ENCODE results near the gene PTPRK. TPM values are rescaled to one million over a fixed set of nuclear protein-coding genes. Genes with fewer than 3 reads are reported as not detected.

Gene PTPRK
- polyA plus RNA-seq, 1 experiment: 37.8 TPM

DNA sequence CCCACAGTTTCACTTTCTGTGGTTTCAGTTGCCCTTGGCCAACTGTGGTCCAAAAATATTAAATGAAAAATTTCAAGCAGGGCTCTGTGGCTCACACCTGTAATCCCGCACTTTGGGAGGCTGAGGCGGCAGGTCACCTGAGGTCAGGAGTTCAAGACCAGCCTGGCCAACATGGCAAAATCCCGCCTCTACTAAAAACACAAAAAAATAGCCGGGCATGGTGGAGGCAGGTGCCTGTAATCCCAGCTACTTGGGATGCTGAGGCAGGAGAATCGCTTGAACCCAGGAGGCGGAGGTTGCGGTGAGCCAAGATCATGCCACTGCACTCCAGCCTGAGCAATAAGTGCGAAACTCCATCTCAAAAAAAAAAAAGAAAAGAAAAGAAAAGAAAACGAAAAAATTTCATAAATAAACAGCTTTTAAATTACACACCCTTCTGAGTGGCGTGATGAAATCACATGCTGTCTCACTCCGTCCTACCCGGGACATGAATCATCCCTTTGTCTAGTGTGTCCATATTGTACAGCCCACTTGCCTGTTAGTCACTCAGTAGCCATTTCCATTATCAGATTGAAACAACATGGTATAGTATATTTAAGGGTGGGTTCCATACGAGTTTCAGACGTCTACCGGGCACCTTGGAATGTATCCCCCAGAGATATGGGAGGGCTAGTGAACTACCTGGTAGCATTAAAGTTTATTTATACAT, 11.7 kb downstream of the PTPRK start:
- POLR2A ChIA-PET: interaction anchor here (1.2 kb wide), 1 partner anchor 11 kb away, joined by 5 read pairs; the partner anchor contains the start of gene PTPRK
- no peak for DNase-seq (ENCODE audit: low read depth, low spot score)
- Histone ChIP-seq H3K4me3 (ENCODE audit: low read depth, low read length) (no peak overlapping the region), H3K9me3 (ENCODE audit: control insufficient read depth, insufficient read depth, low read length) (no peaks in the 10 kb centered on the region), H3K27me3 (ENCODE audit: control insufficient read depth, insufficient read depth, low read length) (no peaks in the 10 kb centered on the region), H3K27ac (ENCODE audit: low read depth, low read length) (peak overlapping the region; percentile 58)
- CTCF ChIA-PET: no interaction called here
- TF ChIP-seq, protein P1, sequence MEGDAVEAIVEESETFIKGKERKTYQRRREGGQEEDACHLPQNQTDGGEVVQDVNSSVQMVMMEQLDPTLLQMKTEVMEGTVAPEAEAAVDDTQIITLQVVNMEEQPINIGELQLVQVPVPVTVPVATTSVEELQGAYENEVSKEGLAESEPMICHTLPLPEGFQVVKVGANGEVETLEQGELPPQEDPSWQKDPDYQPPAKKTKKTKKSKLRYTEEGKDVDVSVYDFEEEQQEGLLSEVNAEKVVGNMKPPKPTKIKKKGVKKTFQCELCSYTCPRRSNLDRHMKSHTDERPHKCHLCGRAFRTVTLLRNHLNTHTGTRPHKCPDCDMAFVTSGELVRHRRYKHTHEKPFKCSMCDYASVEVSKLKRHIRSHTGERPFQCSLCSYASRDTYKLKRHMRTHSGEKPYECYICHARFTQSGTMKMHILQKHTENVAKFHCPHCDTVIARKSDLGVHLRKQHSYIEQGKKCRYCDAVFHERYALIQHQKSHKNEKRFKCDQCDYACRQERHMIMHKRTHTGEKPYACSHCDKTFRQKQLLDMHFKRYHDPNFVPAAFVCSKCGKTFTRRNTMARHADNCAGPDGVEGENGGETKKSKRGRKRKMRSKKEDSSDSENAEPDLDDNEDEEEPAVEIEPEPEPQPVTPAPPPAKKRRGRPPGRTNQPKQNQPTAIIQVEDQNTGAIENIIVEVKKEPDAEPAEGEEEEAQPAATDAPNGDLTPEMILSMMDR (IDR thresholded peaks at IDR 0.05; ENCODE audit: low read depth, low read length): no peak

DNA sequence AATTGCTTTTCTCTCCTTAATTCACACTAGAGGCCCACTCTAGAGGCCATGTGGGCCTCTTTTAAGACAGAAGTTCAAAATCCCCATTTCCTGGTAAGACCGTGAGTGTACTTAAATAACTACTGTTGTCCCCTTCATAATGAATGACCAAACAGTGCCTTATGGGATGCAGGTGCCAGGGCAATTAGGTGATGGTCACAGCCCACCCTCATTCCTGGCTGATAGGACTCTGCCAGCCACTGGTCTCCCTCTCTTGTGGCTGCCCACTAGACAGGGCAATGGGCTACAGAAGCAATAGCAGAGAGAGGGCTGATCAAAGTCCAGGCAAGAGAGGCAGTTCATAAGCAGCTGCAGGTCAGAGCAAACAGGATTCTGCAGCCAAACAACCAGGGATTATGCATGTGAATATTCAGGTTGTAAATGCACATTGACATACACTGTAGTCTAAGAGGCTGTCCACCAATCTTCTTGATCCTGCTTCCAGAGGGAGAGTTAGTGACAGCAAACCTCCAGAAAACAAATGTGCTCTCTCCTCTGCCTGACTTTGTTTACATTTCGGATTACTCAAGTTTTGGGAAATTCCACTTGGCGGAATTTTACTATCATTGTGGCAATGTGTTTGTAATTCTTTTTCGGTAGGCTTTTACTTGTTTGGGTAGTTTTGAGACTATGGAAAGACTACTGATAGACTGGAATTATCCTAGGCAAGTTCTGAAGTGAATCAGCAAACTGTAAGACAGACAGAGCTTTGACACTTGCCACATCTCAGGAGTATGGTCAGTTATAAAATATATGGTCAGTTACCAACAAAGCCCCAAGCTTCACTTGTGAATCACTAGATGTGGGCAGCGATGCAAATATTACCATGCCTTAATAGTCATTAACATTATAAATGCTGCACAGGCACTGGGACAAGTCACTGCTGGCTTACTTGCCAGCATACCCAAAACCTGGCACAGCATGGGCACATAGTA, 12.8 kb downstream of the PTPRK start:
- no peak for DNase-seq (ENCODE audit: low read depth, low spot score)
- ChIA-PET POLR2A (interaction anchor here (1.2 kb wide), 1 partner anchor 12 kb away, joined by 5 read pairs; the partner anchor contains the start of gene PTPRK), CTCF (no interaction called here)
- no peak overlapping the region for H3K27ac ChIP-seq (ENCODE audit: low read depth, low read length)
- no peak overlapping the region for H3K4me3 ChIP-seq (ENCODE audit: low read depth, low read length)
- TF ChIP-seq, protein P1 (IDR thresholded peaks at IDR 0.05; ENCODE audit: low read depth, low read length): no peak
- no peaks in the 10 kb centered on the region for H3K9me3 ChIP-seq (ENCODE audit: control insufficient read depth, insufficient read depth, low read length)
- H3K27me3 ChIP-seq (ENCODE audit: control insufficient read depth, insufficient read depth, low read length): no peaks in the 10 kb centered on the region

DNA sequence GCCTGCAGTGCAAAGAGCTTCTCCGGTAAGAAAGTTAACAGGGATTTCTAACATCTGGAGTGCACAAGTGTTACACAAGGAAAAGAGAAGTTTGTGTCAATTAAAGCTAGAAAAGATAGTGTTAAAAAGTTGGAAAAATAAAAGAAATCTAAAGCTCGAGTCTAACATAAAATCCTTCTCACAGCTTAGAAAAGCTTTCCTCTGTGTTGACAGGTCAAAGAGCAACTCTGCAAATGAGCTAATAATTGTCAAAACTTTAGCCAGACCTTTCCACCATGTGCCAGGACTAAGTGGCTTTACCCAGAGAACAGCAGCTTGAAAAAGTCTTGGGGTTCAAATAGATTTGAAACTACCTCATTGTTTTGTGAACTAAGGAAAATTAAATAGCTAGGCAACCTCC, 14.8 kb downstream of the PTPRK start:
- Histone ChIP-seq H3K27ac (ENCODE audit: low read depth, low read length) (no peak overlapping the region), H3K9me3 (ENCODE audit: control insufficient read depth, insufficient read depth, low read length) (no peaks in the 10 kb centered on the region), H3K27me3 (ENCODE audit: control insufficient read depth, insufficient read depth, low read length) (no peaks in the 10 kb centered on the region), H3K4me3 (ENCODE audit: low read depth, low read length) (no peak overlapping the region)
- TF ChIP-seq, protein P1 (IDR thresholded peaks at IDR 0.05; ENCODE audit: low read depth, low read length): no peak
- CTCF ChIA-PET: interaction anchor here (0.7 to 0.9 kb wide), 2 partner anchors 11 to 93 kb away, joined by 3 to 6 read pairs; no protein-coding TSS in a partner anchor
- POLR2A ChIA-PET: interaction anchor here (0.7 kb wide), 1 partner anchor 11 kb away, joined by 4 read pairs; no protein-coding TSS in a partner anchor
- DNase-seq (ENCODE audit: low read depth, low spot score): no peak

DNA sequence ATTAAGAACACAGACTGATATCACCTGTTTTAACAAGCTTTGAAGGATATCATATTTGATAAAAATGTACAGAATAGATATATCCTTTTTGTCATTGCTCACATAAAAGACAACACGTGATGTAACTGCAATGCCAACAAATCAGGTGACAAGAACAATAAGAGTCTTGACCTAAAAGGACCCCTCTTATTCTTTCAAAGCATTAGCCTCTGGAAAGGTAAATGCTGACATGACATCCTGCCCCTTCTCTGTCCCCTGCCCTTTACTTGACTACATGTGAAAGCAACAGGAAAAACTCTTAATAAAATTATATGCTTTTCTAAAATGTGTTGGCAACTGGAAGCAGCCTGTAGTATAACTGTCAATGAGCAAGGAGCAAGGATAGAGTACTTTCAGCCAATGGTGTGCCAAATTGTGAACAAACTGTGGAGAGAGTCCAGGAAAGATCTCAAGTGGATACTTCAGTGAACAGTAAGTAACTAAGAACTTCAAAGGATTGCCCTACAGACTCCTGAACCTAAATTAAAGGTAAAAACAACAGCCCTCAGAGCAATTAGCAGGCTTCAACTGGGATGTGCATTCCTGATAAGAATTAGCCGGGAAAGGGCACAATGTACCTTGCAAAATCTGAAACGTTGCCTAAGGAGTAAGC, 16.3 kb downstream of the PTPRK start:
- TF ChIP-seq, protein P1 (IDR thresholded peaks at IDR 0.05; ENCODE audit: low read depth, low read length): no peak
- Histone ChIP-seq H3K4me3 (ENCODE audit: low read depth, low read length) (no peak overlapping the region), H3K9me3 (ENCODE audit: control insufficient read depth, insufficient read depth, low read length) (no peaks in the 10 kb centered on the region), H3K27me3 (ENCODE audit: control insufficient read depth, insufficient read depth, low read length) (no peaks in the 10 kb centered on the region), H3K27ac (ENCODE audit: low read depth, low read length) (no peak overlapping the region)
- ChIA-PET CTCF (interaction anchor here (0.6 kb wide), 1 partner anchor 88 kb away, joined by 3 read pairs; no protein-coding TSS in a partner anchor), POLR2A (no interaction called here)
- no peak for DNase-seq (ENCODE audit: low read depth, low spot score)
